GM13977 (cell line): ENCODE results near the gene DRC3.

Source experiments
- DNase-seq: peaks from one replicate; pipeline ENCODE4 v3.0.0; 2012; ENCODE audit warnings: low spot score
- CTCF ChIP-seq: IDR thresholded peaks from 2 replicates; pipeline ENCODE4 v1.5.1; 2012; ENCODE audit warnings: mild to moderate bottlenecking, control low read depth; ENCODE audit not compliant: insufficient read depth; ENCODE audit errors: extremely low read depth, missing control alignments
- in situ Hi-C: fragments of 300-500 bp; cut with MboI; formaldehyde crosslinking; loops from one replicate; pipeline ENCODE4 v1.12.0; 2022; ENCODE audit warnings: low sequenced_read_pairs, low pct_unique_long_range_greater_than_20kb, mixed read lengths, inconsistent platforms; ENCODE audit not compliant: unreplicated experiment

Gene DRC3

GRCh38 chr17:18031955-18032354, 59.3 kb downstream of the DRC3 start:
- TF ChIP-seq CTCF, result no peak
- no peak for DNase-seq
- in situ Hi-C loops, result loop anchor here (10.0 kb wide), 1 partner anchor 147 kb away; no protein-coding TSS in a partner anchor

GRCh38 chr17:18033442-18034099, 60.9 kb downstream of the DRC3 start:
- TF ChIP-seq CTCF, result peak; percentile 61
- DNase-seq, result peak; percentile 80
- in situ Hi-C loops, result loop anchor here (10.0 kb wide), 1 partner anchor 149 kb away; no protein-coding TSS in a partner anchor

- no peak for DNase-seq
- in situ Hi-C loops, result loop anchor here (10.0 kb wide), 1 partner anchor 151 kb away; no protein-coding TSS in a partner anchor
- no peak for TF ChIP-seq CTCF
These were observed 63.0 kb downstream of the DRC3 start for GRCh38 chr17:18035704-18036103.

- no peak for DNase-seq
- in situ Hi-C loops, result loop anchor here (10.0 kb wide), 1 partner anchor 153 kb away; no protein-coding TSS in a partner anchor
- TF ChIP-seq CTCF, result no peak
These were observed 64.8 kb downstream of the DRC3 start for GRCh38 chr17:18037486-18037885.

GRCh38 chr17:18038149-18038850, 65.6 kb downstream of the DRC3 start:
- no peak for TF ChIP-seq CTCF
- in situ Hi-C loops, result loop anchor here (10.0 kb wide), 1 partner anchor 153 kb away; no protein-coding TSS in a partner anchor
- no peak for DNase-seq

- peak; percentile 98 for DNase-seq
- TF ChIP-seq CTCF, result no peak
- in situ Hi-C loops, result loop anchor here (10.0 kb wide), 1 partner anchor 154 kb away; no protein-coding TSS in a partner anchor
These were observed 66.3 kb downstream of the DRC3 start, which contains the start of the genes ATPAF2 and GID4 for GRCh38 chr17:18038861-18039534. ATPAF2 (minus strand) TSS chr17:18039168; CDS start chr17:18039013, 155 bp downstream. GID4 (plus strand) TSS chr17:18039408; CDS start chr17:18039465, 57 bp downstream.
